Measurements from ENCODE around the gene PLVAP.

PLVAP gene

GRCh38 chr19:17334414-17335409 lies 42.4 kb downstream of the PLVAP start, which contains the start of gene ANO8:
ANO8 (minus strand) TSS chr19:17334855; CDS start chr19:17334670, 185 bp downstream.
- DNase-seq (ENCODE audit: low read depth in 1 of 2, low spot score in 1 of 2): peak; percentile 84 to 95

GRCh38 chr19:17333611-17334413 lies 43.3 kb downstream of the PLVAP start:
- peak; percentile 52 to 57 for DNase-seq (ENCODE audit: low read depth in 1 of 2, low spot score in 1 of 2)

- no peak for DNase-seq (ENCODE audit: low read depth in 1 of 2, low spot score in 1 of 2)
These were observed 44.2 kb downstream of the PLVAP start for GRCh38 chr19:17332677-17333581.

- DNase-seq (ENCODE audit: low read depth in 1 of 2, low spot score in 1 of 2): no peak
These were observed 44.8 kb downstream of the PLVAP start for GRCh38 chr19:17332360-17332676.

- no peak for DNase-seq (ENCODE audit: low read depth in 1 of 2, low spot score in 1 of 2)
These were observed 46.0 kb downstream of the PLVAP start for GRCh38 chr19:17331045-17331558.

GRCh38 chr19:17330262-17331044 lies 46.7 kb downstream of the PLVAP start:
- no peak for DNase-seq (ENCODE audit: low read depth in 1 of 2, low spot score in 1 of 2)

- DNase-seq (ENCODE audit: low read depth in 1 of 2, low spot score in 1 of 2): no peak
These were observed 47.5 kb downstream of the PLVAP start for GRCh38 chr19:17329366-17330261.

GRCh38 chr19:17328517-17329365 lies 48.4 kb downstream of the PLVAP start:
- DNase-seq (ENCODE audit: low read depth in 1 of 2, low spot score in 1 of 2): no peak

- DNase-seq (ENCODE audit: low read depth in 1 of 2, low spot score in 1 of 2): peak in 1 of 2 donors; percentile 42
These were observed 49.3 kb downstream of the PLVAP start for GRCh38 chr19:17327654-17328516.

- DNase-seq (ENCODE audit: low read depth in 1 of 2, low spot score in 1 of 2): no peak
These were observed 50.0 kb downstream of the PLVAP start for GRCh38 chr19:17327068-17327653.

- DNase-seq (ENCODE audit: low read depth in 1 of 2, low spot score in 1 of 2): no peak
These were observed 50.6 kb downstream of the PLVAP start for GRCh38 chr19:17326595-17326966.

GRCh38 chr19:17325881-17326594 lies 51.1 kb downstream of the PLVAP start:
- DNase-seq (ENCODE audit: low read depth in 1 of 2, low spot score in 1 of 2): no peak

- DNase-seq (ENCODE audit: low read depth in 1 of 2, low spot score in 1 of 2): no peak
These were observed 52.0 kb downstream of the PLVAP start for GRCh38 chr19:17325133-17325532.

GRCh38 chr19:17324357-17325114 lies 52.6 kb downstream of the PLVAP start:
- DNase-seq (ENCODE audit: low read depth in 1 of 2, low spot score in 1 of 2): no peak

- DNase-seq (ENCODE audit: low read depth in 1 of 2, low spot score in 1 of 2): no peak
These were observed 53.2 kb downstream of the PLVAP start for GRCh38 chr19:17323964-17324332.

Data from activated T-helper 1 cell treated with anti-CD3 and anti-CD28 coated beads, Interleukin-2, amount 50 U/mL, for 16 hours (primary cell).